Left ventricle myocardium inferior (tissue), 1 donor: ENCODE measurements around the gene BMPER. TPM values are rescaled to one million over a fixed set of nuclear protein-coding genes. Genes with fewer than 3 reads are reported as not detected.

ENCODE experiments used
- DNase-seq: peaks from one replicate; pipeline ENCODE4 v3.0.0-alpha.2; 2020
- H3K27ac ChIP-seq: fragments of 200-600 bp; replicated peaks from 2 replicates; pipeline ENCODE4 v1.8.0; 2021
- H3K27me3 ChIP-seq: fragments of 200-600 bp; 2 replicates; pipeline ENCODE4 v1.8.0; 2021; ENCODE audit warnings: low read depth
- H3K36me3 ChIP-seq: fragments of 200-600 bp; 2 replicates; pipeline ENCODE4 v1.8.0; 2021
- H3K4me1 ChIP-seq: fragments of 200-600 bp; 2 replicates; pipeline ENCODE4 v1.8.0; 2021
- H3K4me3 ChIP-seq: fragments of 200-600 bp; 2 replicates; pipeline ENCODE4 v1.8.0; 2021; ENCODE audit warnings: mild to moderate bottlenecking, moderate library complexity
- H3K9me3 ChIP-seq: fragments of 200-600 bp; replicated peaks from 2 replicates; pipeline ENCODE4 v1.8.0; 2021
- CTCF ChIP-seq: fragments of 200-600 bp; IDR thresholded peaks from 2 replicates; pipeline ENCODE4 v1.8.0; 2021; ENCODE audit warnings: antibody characterized with exemption, mild to moderate bottlenecking, borderline replicate concordance
- intact Hi-C: fragments of 100-400 bp; cut with micrococcal nuclease; formaldehyde crosslinking; loops from one replicate; pipeline ENCODE4 v1.11.0; 2022
- total RNA-seq: library from RNA; stranded (reverse); fragmentation: NEBNext Ultra II Directional; extraction: Animal tissue kit (Norgen Biotek cat#: 25700); gene quantifications from one replicate; pipeline ENCODE4 v1.2.1, GENCODE V29; 2021
- donor health status: DM: no; HTN: yes; CAD: no; lungs with severe emphysema.

BMPER gene
- total RNA-seq, 1 donor from 2014 or later = 2.9 TPM

- no peak for TF ChIP-seq CTCF
- H3K27ac ChIP-seq = no peak overlapping the region
- intact Hi-C loops = no loop called here
Measured at GRCh38 chr7:34062341-34062740, 157.0 kb downstream of the BMPER start.

GRCh38 chr7:34062826-34063225, 157.5 kb downstream of the BMPER start:
- Histone ChIP-seq H3K27ac (no peak overlapping the region), H3K27me3 (no peaks in the 10 kb centered on the region), H3K4me1 (peaks cover 22% of the 10 kb centered on the region), H3K9me3 (no peaks in the 10 kb centered on the region), H3K4me3 (no peak overlapping the region), H3K36me3 (no peaks in the 10 kb centered on the region)
- TF ChIP-seq CTCF = no peak
- no peak for DNase-seq
- intact Hi-C loops = no loop called here

More at GRCh38 chr7:34062341-34062740, 157.0 kb downstream of the BMPER start:
- DNase-seq = no peak
- H3K36me3 ChIP-seq = no peaks in the 10 kb centered on the region
- no peaks in the 10 kb centered on the region for H3K27me3 ChIP-seq
- no peak overlapping the region for H3K4me3 ChIP-seq
- H3K9me3 ChIP-seq = no peaks in the 10 kb centered on the region
- peaks cover 22% of the 10 kb centered on the region for H3K4me1 ChIP-seq

- H3K27ac ChIP-seq = no peak overlapping the region
- no peak for DNase-seq
- H3K27me3 ChIP-seq = no peaks in the 10 kb centered on the region
- no peaks in the 10 kb centered on the region for H3K36me3 ChIP-seq
- no peak for TF ChIP-seq CTCF
- peaks cover 17% of the 10 kb centered on the region for H3K4me1 ChIP-seq
- no peak overlapping the region for H3K4me3 ChIP-seq
- H3K9me3 ChIP-seq = no peaks in the 10 kb centered on the region
- intact Hi-C loops = no loop called here
Measured at GRCh38 chr7:34064519-34065158, 159.3 kb downstream of the BMPER start.

- intact Hi-C loops = no loop called here
- H3K9me3 ChIP-seq = no peaks in the 10 kb centered on the region
Measured at GRCh38 chr7:34066411-34066810, 161.1 kb downstream of the BMPER start.

GRCh38 chr7:34067005-34067778, 161.9 kb downstream of the BMPER start:
- H3K27ac ChIP-seq = no peak overlapping the region
- intact Hi-C loops = no loop called here
- DNase-seq = no peak
- H3K9me3 ChIP-seq = no peaks in the 10 kb centered on the region
- H3K4me3 ChIP-seq = no peak overlapping the region
- H3K4me1 ChIP-seq = no peaks in the 10 kb centered on the region
- no peaks in the 10 kb centered on the region for H3K27me3 ChIP-seq
- no peak for TF ChIP-seq CTCF
- H3K36me3 ChIP-seq = no peaks in the 10 kb centered on the region

More at GRCh38 chr7:34066411-34066810, 161.1 kb downstream of the BMPER start:
- H3K27ac ChIP-seq = no peak overlapping the region
- H3K4me3 ChIP-seq = no peak overlapping the region
- no peaks in the 10 kb centered on the region for H3K27me3 ChIP-seq
- H3K36me3 ChIP-seq = no peaks in the 10 kb centered on the region
- H3K4me1 ChIP-seq = peaks cover under 1% of the 10 kb centered on the region
- DNase-seq = no peak
- TF ChIP-seq CTCF = no peak
